GM12878 (cell line): ENCODE measurements around the gene FXYD6.

Experiments used
- CTCF ChIP-seq, 3 experiments: IDR thresholded peaks in 2 of 3; conservative IDR thresholded peaks in 1 of 3; 2 replicates each; pipeline ENCODE4 v1.5.1; 2011; ENCODE audit warnings: low read depth in 3 of 3, low read length in 3 of 3, mild to moderate bottlenecking in 3 of 3, control low read depth in 2 of 3, moderate library complexity in 2 of 3, inconsistent platforms in 1 of 3, mixed read lengths in 1 of 3; ENCODE audit not compliant: control insufficient read depth in 2 of 3, insufficient read depth in 1 of 3; ENCODE audit errors: extremely low read depth in 1 of 3
- NR2C2 ChIP-seq: IDR thresholded peaks from 2 replicates; pipeline ENCODE4 v1.6.1; 2011; ENCODE audit warnings: borderline replicate concordance, low read depth; ENCODE audit not compliant: control insufficient read depth, insufficient read length
- RCOR1 ChIP-seq: conservative IDR thresholded peaks from 2 replicates; pipeline ENCODE4 v1.6.1; 2012; ENCODE audit warnings: low read depth, low read length, improper control_type of control experiment
- ZNF622 ChIP-seq: fragments of 450-650 bp; IDR thresholded peaks from 2 replicates; pipeline ENCODE4 v1.6.1; 2017; ENCODE audit warnings: mild to moderate bottlenecking, inconsistent platforms
- ZZZ3 ChIP-seq: IDR thresholded peaks from 2 replicates; pipeline ENCODE4 v1.6.1; 2011; ENCODE audit warnings: low read depth; ENCODE audit not compliant: control insufficient read depth, insufficient read length

- TF ChIP-seq CTCF (IDR thresholded peaks at IDR 0.05 in 2 of 3, conservative IDR thresholded peaks at IDR 0.05 in 1 of 3; ENCODE audit: control insufficient read depth in 2 of 3, extremely low read depth in 1 of 3, insufficient read depth in 1 of 3, low read depth in 3 of 3, low read length in 3 of 3) (no peak), ZNF622 (no peak), RCOR1 (no peak), ZZZ3 (no peak), NR2C2 (no peak)
Observed at GRCh38 chr11:117915672-117916235, 39.3 kb upstream of the FXYD6 start.
